HG03457 (cell line): ENCODE results near the gene TSC22D1.
"Not testable (repeated sequence)": the region's sequence is repeated elsewhere in the genome, so short reads cannot be mapped to it uniquely, and the experiment has no call there.

Source experiments
- ATAC-seq: cut with Tn5 transposase; IDR thresholded peaks from one replicate; pipeline ENCODE4 v1.9.1; 2021; ENCODE audit warnings: moderate number of reproducible peaks; ENCODE audit not compliant: unreplicated experiment

The TSC22D1 gene

DNA sequence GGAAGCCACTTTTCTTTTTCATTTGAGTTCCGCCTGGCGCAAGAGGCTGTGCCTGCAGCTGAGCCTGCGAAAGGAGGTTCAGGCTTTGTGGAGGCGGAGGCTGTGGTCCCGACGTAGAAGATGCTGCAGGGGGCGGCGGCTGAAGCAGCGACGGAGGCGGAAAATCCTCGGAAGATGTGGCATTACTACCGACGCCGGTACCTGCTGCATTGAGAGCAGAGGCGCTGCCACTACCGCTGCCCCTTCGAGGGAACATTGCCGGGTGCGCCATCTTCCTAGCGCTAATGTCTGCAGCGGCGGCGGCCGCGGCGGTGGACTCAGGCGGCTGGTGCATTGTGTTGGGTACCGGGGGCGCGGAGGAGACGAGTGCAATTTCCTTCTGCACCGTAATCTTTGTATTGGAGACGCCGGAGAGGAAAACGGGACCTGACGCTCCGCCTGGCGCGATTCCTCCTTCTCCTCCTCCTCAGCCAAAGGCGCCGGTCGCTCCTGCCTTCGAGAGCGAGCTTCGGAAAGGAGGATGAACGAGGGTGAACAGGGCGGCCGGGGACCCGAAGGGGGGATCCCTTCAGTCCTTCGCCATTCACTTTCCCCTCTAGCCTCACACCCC lies at the start of gene TSC22D1:
Gene TSC22D1 (minus strand): TSS at position 590 of the 610 bp plus-strand sequence. CDS start 256 bp downstream, at position 334.
- ATAC-seq: no peak

DNA sequence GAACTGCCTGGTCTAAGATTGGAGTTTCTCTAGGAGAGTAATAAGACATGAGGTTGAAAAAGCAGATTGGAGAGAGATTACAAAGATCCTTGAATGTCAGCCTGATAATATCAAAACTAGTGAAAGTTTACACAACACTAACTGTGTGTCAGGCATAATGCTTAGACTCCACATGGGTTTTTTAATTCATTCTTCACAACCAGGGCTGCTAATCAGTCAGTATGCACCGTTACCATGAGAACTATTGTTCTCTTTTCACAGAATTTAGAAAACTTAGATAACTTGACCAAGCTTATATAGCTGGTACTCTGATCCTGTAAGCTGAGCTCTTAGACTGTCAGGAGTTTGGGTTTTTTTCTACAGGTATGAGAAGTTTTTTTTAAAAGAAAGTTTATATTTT lies 46.6 kb upstream of the TSC22D1 start:
- no peak for ATAC-seq

DNA sequence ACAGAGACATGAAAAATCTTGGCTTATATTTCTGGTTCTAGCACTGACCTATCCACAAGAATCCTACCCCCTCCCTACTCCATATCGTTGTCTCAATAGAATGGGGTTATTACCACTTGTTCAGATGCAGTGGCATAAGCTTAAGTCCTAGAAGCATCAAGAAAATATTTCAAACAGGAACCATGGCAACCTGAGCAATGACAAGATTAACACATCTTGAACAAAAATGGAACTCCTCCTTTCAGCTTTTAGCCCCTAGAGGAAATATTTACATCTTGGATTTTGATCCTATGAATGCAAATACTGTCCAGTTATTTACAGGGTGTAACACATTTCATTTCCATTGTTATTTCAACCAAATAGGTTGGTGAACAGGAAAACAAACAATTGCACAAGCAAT lies 46.1 kb upstream of the TSC22D1 start:
- no peak for ATAC-seq

DNA sequence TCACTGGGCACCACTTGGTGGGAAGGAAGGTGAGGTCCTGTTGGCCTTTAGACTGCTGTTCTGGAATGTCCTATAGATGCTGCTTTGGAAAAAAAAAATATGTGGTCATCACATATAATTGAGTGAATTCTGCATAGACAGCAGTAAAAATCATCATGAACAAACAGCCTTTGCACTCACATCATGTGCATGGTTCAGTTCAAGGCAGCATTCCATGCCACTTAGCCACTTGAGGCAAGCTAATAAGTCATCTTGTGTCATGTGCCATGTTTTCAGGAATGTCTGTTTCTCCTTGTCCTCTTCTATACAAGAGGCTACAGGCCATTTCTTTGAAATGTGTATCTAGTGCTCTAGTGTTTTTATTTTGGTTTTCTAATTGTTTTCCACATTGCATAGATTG lies 43.9 kb upstream of the TSC22D1 start:
- no peak for ATAC-seq

DNA sequence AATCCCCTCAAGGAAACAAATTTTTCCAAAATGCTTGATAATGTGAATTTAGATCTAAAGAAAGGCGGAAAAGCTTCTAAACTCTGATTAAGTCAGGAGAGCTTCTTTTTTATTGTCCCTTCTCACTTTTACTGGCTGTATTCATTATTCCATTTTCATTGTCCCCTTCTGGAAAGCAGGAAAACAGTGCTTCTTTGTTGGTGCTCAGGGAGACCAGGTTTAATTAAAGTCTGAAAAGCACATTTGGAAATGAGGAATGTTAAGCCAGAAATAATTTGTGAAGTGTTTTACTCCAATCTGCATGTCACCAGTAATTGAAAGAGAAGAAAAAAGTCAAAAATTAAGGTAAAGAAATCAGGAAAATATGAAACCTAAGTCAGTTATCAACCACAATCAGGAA lies 43.5 kb upstream of the TSC22D1 start:
- no peak for ATAC-seq

DNA sequence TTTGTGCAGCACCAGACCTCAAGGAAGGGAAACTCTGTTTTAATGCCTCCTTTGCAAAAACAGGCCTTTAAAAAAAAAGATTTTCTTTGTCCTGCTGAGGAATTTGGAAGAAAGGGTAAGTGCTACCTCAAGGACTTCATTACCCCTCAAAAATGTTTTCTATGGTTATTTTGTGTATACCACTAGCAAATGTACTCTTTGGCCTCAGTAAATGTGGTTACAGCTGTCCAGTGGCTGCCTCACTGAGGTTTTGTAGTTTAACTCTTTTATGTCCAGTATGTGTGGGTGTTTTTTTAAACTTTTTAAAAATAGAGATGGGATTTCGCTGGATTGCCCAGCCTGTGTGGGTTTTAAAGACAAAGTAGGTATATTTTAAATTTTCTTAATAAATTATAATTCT lies 42.2 kb upstream of the TSC22D1 start:
- no peak for ATAC-seq

DNA sequence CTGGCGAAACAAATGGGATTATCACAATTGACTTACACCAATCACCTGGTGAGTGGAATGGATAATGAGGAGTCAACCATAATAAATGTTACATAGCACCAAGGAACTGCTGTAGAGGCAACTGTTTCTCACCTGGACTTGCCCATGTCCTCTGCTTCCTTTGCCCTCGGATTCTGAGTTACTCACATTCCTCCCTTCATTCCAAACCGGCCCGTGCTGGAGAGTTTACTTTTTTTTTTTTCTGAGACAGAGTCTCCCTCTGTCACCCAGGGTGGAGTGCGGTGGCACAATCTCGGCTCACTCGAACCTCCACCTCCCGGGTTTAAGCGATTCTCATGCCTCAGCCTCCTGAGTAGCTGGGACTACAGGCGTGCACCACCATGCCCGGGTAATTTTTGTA lies 41.5 kb upstream of the TSC22D1 start:
- no peak for ATAC-seq

DNA sequence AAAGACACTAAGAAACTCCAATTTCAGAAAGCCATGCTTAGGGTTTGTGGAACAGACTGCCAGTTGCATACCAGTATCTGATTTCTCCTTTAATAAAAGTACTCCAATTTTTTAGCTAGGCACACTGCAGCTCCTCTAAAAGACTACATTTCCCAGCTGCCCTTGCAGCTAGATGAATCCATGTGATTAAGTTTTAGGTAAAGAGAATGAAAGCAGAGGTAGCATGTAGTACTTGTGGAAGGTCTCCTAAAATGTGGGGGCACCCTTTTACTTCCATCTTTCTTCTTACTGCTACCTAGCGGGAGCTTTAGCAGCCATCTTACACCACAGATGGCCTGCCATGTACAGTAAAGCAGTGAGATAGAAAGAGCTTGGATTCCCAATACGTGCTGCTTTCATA lies 33.0 kb upstream of the TSC22D1 start:
- ATAC-seq: no peak

DNA sequence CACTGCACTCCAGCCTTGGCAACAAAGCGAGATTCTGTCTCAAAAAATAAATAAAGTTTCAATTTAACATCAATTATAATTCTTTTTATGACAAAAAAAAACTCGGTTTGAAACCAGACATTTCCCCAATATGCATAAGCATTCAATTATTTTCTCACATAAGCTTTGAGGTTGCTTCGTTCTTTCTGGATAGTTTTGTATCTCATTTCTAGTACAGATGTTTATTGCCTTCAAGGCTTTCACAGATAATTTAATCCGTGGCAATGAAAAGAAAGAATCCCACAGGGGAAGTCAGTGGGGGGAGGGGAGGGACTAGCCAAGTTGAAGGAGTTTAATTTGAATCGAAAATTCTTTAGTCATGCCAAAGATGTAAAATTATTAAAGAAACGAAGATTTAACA lies 29.6 kb upstream of the TSC22D1 start:
- ATAC-seq: no peak

DNA sequence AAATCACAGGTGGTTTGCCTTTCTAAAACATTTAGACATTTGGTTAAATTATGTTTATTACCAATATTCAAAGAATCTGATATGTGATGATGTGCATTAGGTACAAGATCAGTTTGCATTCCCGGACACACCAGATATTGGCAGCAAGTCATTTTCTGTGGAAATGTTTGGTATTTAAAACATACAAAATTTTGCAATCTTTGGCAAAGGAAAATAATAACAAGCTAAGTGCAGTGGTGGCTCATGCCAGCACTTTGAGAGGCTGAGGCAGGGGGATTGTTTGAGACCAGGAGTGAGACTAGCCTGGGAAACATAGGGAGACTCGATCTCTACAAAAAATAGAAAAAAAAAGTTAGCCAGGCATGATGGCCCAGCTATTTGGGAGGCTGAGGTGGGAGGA lies 29.1 kb upstream of the TSC22D1 start:
- ATAC-seq: no peak

DNA sequence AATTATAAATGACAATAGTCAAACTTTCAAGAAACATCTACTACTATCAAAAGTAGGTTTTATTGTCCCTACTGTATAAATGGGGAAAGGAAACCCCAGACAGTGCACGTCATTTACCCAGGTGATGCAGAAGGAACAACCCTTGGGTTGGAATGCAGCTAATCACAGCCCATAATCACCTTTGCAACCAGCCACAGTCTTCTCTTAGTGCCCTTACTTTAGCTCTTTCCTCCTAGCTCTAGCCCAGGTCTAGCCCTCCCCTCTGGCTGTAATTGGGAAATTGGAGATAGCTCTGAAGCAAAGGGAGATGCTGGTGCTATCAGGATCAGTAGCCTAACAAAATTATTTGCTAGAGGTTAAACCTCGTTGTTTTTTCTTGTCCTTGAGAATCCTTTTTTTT lies 25.5 kb upstream of the TSC22D1 start:
- ATAC-seq: no peak

DNA sequence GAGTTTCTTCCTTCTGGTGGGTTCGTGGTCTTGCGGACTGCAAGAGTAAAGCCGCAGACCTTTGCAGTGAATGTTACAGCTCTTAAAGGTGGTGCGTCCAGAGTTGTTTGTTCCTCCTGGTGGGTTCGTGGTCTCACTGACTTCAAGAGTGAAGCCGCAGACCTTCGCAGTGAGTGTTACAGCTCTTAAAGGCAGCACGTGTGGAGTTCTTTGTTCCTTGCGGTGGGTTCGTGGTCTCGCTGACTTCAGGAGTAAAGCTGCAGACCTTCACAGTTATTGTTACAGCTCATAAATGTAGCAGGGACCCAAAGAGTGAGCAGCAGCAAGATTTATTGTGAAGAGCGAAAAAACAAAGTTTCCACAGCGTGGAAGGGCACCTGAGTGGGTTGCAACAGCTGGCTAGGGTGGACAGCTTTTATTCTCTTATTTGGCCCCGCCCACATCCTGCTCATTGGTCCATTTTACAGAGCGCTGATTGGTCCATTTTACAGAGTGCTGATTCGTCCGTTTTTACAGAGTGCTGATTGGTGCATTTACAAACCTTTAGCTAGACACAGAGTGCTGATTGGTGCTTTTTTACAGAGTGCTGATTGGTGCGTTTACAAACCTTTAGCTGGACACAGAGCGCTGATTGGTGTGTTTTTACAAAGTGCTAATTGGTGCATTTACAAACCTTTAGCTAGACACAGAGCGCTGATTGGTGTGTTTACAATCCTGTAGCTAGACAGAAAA lies 17.9 kb upstream of the TSC22D1 start:
- not testable (repeated sequence) for ATAC-seq

DNA sequence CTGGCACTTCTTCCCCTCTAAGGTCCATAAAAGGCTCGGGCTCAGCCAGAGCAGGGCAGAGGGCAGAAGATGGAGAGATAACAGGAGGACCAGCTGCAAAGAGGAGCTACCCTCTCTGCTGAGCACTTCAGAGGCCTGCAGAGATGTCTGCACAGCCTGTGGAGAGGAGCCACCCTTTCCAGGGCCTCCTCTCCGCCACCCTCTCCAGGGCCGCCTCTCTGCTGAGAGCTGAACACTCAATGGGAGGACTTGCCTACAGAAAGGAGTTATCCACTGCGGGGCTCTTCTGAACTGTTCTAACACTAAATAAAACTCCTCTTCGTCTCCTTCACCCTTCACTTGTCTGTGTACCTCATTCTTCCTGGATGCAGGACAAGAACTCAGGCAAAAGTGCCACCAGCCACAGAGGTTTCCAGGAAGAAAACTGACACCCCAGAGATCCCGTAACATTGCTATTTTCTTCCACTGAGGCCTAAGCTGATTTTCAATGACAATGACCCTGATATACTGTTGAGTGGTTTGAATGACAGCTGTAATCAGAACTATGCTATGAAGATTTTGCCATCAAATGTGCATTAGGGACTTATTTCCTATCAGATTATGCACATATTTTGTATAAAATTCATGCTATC lies 16.2 kb upstream of the TSC22D1 start:
- ATAC-seq: no peak

DNA sequence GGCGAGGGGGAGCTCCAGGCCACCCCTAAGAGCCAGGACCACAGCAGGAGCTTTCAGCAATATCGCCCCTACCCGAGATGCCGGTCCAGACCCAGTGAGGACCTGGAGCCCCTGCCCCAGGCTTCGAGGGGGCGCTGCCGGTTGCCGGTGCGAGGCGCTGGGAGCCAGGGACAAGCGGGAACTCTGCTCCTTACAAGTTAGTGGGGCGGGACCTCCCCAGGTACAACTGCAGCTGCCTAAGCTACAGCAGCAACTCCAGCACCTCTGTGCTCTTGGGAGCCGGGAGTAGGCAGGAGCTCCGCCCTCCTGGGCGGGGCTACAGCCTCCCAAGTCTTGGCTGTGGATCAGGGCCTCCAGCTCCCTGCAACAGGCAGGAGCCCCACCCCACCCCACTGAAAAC lies 15.2 kb upstream of the TSC22D1 start:
- ATAC-seq: no peak

DNA sequence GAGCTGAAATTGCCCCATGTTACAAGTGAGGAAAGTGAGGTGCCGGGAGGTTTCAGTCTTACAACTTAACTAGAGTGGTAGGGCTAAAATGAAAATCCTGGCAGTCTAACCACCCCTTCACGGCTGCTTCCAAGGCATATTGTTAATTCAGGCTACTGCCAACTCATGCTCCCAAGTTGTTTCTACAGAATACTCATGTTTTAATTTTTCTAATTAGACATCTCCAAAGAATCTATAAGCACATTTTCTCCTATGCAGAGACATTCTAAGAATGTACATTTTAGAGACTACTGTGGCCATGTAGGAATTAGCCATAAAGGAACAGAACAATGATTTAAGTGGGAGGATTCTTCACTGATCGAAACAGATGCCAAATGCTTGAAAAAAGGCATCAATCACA lies 7.0 kb upstream of the TSC22D1 start:
- ATAC-seq: no peak

DNA sequence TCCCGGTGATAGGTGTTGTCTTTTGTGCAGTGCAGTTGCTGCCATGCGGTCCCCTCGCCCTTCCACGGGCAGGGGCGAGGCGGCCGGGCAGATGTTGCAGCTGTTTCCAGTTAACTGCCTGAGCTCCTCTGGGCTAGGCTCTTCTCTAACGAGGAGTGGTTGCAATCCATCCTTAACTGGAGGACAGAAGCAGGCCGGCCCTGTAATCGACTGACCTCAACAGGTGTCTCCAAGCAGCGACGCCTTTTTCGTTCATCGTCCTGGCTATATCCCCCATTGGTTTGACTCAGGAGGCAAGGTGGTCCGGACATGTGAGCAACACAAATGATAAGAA lies 1.9 kb upstream of the TSC22D1 start:
- ATAC-seq: no peak

DNA sequence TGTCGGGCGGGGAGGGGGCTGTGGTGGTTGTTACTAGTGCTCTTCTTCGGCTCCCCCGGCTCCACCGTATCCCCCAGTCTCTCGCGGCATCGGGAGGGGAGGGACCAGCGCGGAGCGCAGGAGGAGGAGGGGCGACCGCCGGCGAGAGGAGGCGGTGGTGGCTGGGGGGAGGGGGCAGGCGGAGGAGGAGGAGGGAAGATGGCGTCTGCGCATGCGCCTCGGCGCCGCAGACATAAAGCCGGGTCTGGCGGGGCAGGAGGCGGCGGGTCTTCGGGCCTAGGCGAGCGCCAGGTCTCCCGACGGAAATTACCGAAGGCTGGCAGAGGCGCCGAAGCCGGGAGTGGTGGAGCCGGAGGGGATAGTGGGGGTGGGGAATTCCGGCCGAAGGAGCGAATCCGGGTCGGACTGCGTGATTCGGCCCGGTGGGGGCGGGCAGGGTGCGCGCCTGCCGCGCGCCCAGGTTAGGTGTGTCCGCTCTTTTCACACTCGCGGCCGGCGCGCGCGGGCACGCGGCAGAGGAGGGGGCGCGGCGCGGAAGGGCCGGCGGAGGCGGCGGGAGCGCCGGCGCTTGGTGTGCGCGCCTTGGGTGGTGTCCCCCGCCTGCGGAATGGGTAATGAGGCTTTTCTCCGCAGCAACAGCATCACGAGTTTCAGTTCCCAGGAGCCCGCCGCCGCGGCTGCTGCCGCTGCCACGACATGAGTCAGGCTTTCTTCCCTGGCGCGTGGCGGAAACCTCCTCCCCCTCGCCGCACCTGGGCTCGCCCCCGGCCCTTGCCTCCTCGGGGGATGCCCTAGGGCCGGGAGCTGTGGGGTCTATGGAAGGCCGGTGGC lies 1.3 kb upstream of the TSC22D1 start:
- ATAC-seq: peak; percentile 52

DNA sequence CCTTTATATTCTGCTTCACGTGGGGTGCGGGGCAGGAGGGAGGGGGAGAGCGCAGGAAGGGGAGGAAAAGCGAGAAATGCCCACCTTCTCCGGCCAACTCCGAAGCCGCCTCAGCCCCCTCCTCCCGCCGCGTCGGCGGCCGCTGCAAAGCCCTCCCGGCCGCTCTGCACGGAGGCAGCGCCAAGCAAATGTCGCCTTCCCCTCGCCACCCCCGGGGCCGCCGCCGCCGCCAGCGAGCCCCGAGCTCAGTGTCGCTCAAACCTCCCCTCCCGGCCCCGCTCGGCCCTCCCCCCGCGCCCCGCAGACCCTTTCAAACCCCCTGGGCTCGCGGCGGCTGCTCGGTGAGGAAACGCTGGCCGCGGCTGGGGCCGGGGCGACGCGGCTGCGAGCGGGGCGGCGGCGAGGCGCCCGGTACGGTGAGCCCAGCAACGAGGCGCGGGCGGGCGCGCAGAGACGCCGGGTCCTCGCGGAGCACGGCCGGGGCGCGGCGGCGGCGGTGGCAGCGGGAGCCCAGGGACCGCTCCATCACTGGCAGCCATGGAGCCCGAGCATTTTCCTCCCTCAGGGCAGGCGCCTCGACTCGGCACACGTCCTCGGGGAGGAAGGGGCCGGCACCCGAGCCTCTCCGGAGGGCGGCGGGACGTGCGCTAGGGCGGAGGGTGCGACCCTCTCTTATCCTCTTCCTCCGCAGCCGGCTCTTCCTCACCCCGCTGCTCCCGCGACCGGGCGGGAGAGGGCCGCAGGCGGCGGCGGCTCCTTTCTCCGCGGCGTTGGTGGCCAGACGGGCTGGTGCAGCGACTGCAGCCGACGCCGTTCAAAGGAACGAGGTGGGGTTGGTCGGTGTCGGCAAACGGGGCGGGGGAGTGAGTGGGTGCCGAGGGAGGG lies 463 bp upstream of the TSC22D1 start:
- peak; percentile 19 for ATAC-seq

DNA sequence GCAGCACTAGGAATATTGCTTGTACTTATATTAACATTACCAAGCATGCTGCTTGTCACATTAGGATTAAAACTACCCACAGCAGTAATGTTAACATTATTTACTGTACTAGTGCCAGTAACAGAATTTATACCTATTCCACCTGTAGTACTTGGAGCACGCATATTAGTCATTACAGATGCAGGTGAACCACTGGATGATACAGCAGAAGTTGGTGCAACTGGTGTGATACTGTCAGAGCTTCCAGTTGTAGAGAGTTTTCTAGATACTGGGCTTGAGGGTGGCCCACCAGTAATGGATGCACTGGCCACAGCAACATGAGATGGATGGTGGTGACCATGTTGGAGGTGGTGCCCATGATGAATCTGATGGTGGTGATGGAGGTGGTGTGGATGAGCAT lies 1.1 kb downstream of the TSC22D1 start:
- no peak for ATAC-seq

DNA sequence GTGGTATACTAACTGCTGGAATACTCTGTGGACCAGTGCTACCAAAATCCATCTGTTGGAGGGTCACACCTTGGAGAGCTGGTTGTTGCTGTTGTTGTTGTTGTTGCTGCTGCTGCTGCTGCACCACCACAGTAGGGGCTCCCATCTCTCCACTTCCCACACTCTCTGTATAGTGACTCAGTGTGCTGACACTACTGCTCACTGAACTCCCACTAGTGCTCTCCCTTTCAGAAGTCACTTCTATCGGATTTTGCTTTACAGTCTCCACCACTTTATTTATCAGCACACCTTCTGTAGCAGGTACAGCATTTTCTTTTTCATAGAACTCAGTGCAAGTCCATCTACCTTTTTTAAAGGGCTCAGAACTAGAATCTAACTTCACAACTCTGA lies 1.7 kb downstream of the TSC22D1 start:
- ATAC-seq: no peak
